A673 (cell line): ENCODE results near the gene AK5.

Experiments used
- EZH2 ChIP-seq: fragments of 200-600 bp; sonication (generic); IDR thresholded peaks from 2 replicates; pipeline ENCODE4 v1.6.1; 2017; ENCODE audit warnings: borderline replicate concordance, low read depth, mild to moderate bottlenecking, mixed read lengths, antibody characterized with exemption, low read length; ENCODE audit not compliant: poor library complexity, severe bottlenecking
- TF ChIP-seq, protein P1 (sequence below): fragments of 300-800, 200-600 bp; sonication (generic); conservative IDR thresholded peaks from 2 replicates; pipeline ENCODE4 v1.5.1; 2017; ENCODE audit warnings: low read depth, mild to moderate bottlenecking, antibody characterized with exemption, low read length, moderate library complexity, mixed read lengths

DNA sequence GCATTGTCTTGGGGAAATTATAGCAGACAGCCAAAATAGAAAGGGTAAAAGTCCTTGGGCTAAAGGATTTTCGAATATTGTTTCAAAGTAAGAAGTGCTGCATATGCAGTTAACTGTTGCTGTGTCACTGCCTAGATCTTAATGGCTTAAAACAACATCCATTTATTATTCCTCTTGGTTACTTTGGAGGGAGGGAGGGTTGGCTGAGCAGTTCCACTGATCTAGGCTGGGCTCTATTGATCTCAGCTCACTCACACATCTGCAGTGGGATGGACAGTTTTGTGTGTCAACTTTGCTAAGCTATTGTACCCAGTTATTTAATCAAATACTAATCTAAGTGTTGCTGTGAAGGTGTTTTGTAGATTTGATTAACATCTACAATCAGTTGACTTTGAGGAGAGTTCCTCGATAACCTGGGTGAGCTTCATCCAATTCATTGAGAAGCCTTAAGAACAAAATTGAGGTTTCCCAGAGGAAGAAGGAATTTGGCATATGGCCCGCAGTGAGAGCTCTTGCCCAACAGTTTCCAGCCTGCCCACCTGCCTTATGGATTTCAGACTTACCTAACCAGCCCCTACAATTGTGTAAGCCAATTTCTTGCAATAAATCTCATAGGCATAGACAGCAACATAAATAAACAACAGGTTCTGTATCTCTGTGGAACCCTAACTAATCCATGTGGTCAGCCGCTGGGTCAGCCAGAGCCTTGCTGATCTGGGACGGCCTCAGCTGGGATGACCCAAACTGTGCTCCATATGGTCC, 187.3 kb downstream of the AK5 start:
- TF ChIP-seq, protein P1, sequence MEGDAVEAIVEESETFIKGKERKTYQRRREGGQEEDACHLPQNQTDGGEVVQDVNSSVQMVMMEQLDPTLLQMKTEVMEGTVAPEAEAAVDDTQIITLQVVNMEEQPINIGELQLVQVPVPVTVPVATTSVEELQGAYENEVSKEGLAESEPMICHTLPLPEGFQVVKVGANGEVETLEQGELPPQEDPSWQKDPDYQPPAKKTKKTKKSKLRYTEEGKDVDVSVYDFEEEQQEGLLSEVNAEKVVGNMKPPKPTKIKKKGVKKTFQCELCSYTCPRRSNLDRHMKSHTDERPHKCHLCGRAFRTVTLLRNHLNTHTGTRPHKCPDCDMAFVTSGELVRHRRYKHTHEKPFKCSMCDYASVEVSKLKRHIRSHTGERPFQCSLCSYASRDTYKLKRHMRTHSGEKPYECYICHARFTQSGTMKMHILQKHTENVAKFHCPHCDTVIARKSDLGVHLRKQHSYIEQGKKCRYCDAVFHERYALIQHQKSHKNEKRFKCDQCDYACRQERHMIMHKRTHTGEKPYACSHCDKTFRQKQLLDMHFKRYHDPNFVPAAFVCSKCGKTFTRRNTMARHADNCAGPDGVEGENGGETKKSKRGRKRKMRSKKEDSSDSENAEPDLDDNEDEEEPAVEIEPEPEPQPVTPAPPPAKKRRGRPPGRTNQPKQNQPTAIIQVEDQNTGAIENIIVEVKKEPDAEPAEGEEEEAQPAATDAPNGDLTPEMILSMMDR = no peak
- TF ChIP-seq EZH2 = no peak
